HG03565 (cell line): ENCODE data around the gene USP13.

Experiments
- ATAC-seq: cut with Tn5 transposase; IDR thresholded peaks from one replicate; pipeline ENCODE4 v1.9.1; 2021; ENCODE audit warnings: mild to moderate bottlenecking, moderate library complexity; ENCODE audit not compliant: unreplicated experiment

The USP13 gene

GRCh38 chr3:179732661-179733348 lies 80.0 kb downstream of the USP13 start:
- no peak for ATAC-seq

- ATAC-seq = no peak
Observed at GRCh38 chr3:179733797-179734196, 81.0 kb downstream of the USP13 start.

DNA sequence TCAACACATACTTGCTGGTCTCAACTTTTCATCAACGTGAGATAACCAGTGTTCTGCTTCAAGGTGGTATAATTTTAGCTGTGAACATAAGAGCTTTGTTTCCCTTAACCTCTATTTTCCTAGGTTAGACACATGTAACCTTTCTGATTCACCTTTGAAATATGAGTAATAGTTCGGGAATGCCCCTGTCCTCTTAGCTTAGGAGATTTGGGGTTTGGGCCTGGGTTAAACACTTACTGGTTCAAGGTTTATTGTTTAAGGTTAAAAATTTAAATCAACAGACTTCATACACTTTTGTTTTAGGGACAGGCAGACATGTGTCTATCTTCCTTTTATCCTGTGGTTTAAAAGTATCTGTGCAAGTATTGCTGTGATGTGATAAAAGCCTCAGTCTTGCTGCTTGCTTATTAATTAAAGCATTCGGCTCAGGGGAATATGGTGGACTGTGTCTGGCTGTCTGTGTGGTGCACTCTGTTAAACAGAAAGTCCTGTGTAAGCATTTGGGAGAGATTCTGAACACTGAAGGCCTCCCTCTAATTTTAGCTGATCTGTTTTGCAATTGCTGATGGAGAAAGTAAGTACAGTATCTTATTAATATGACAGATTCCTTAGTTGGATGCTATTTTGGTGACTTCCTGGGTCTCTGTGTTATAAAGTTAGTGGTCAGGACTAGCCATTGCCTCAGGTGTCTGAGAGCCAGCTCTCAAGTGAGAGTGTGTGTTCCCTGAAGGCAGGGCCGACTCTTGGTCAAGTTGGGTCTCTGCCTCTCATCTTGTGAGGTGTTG lies 81.8 kb downstream of the USP13 start:
- no peak for ATAC-seq

- no peak for ATAC-seq
Observed at GRCh38 chr3:179735321-179735720, 82.5 kb downstream of the USP13 start.

- no peak for ATAC-seq
Observed at GRCh38 chr3:179738998-179739397, 86.2 kb downstream of the USP13 start.

- no peak for ATAC-seq
Observed at GRCh38 chr3:179739816-179740594, 87.2 kb downstream of the USP13 start.

DNA sequence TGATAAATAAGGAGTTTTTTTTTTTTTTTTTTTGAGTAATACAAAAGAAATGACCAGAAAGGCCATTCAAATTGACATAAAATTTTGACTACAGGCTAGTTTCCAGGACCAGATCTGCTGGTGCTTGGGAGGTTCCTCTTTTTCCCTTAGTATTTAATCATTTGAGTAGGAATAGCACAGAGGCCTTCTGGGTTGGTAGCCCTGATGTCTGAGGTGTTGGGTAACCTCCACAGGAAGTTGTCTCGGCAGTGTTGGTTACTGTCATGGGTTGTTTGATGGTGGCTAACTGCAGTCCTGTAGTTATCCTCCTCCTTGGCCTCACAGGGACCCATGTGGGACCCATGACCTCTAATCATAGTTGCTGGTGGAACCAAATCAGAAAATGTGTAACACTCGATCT lies 91.1 kb downstream of the USP13 start:
- ATAC-seq = no peak

- ATAC-seq = no peak
Observed at GRCh38 chr3:179744667-179745066, 91.8 kb downstream of the USP13 start.

GRCh38 chr3:179745079-179745478 lies 92.2 kb downstream of the USP13 start:
- ATAC-seq = no peak

- ATAC-seq = no peak
Observed at GRCh38 chr3:179745716-179746115, 92.9 kb downstream of the USP13 start.

DNA sequence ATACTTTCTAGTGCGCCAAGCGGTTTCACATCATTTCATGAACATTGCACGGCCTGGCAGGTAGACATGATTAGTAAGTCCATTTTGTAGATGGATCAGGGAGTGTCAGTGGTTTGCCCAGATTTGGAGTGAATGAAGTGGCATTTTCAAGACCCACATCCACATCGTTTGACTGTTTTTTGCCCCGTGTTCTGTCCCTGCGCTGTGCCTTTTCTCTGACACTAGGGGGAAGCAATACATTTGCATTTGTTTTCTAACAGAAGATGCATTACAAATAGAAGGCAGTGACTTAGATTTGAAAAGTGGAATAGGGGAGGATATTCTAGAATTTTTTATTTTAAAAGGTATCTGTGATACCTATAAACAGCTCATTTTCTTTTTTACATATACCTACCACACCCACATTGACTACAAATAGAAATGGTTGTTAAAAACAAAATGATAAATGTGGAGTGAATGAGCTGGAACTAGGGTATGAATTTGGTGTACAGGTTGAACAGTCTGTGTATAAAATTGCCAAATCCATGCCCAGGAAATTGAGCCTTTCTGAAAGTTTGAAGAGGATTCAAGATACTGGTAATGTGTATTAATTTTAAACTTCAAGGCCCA lies 98.0 kb downstream of the USP13 start:
- ATAC-seq = no peak

- ATAC-seq = no peak
Observed at GRCh38 chr3:179760944-179761343, 108.1 kb downstream of the USP13 start.

GRCh38 chr3:179765396-179765795 lies 112.6 kb downstream of the USP13 start:
- no peak for ATAC-seq

DNA sequence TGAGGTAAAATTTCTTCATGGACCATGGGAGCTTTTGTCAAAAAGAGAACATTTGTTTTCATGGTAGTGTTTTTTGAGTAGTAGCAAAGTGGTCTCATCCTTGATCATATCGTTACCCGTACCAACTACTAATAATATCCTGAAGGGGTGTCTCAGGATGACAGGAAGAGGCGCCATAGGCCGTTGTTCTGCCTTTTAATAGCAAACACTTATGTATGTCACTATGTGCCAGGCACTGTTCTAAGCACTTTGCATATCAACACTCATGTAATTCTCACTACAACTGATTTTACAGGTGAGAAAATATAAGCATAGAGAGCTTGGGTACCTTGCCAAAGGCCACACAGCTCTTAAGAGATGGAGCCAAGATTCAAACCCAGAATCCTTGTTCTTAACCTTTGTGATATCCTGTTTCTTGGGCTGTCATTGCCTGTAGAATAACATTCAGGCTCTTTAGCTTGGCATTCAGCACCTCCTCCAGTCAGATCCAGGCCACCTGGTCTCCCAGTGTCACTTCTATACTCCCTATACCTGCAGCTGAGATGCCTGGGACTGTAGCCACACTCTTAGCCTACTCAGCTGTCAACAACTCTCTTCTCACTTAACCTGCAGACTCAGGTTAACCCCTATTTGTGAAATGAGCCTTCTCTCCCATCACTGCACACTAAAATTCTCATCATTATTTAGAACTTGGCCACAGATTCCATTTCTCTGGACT lies 113.7 kb downstream of the USP13 start:
- ATAC-seq = no peak

DNA sequence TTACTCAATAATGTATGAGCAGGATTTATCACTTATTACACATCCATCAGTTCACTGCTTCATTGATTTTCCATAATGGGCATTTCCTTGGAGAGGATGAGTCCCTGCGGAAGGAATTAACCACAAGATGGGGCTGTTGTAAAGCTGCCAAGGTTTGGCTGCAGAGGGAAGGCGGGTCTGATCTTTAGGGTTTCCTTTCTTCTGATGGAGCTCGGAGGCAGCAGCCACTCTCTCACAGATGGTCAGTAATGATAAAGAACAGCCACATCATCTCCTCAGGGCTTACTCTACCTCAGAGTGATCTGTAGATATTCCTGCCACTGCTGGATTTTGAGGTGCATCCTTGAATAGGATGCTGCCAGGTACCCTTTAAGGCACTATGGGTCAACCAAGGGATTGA lies 115.2 kb downstream of the USP13 start:
- ATAC-seq = no peak

GRCh38 chr3:179769411-179770247 lies 116.8 kb downstream of the USP13 start:
- no peak for ATAC-seq

GRCh38 chr3:179771797-179772196 lies 119.0 kb downstream of the USP13 start:
- no peak for ATAC-seq

DNA sequence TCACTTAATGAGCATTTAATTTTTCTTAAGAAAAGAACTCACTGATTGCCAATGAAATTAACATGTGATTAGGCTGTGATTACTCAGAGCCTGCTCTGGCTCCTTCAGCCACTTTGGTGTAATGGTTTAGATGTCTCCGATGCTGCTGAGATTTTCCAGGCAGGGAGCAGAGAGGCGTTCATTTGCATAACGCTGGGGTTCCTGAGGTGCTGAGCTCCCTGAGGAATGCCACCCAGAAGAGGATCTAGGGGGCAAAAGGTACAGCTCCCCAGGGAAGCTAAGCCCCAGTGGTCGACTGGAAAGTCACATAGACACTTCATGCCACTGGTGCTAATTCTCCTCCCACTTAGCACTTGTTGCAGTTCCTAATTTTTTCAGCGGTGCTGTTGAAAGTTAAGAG lies 119.5 kb downstream of the USP13 start:
- no peak for ATAC-seq

GRCh38 chr3:179775416-179776122 lies 122.7 kb downstream of the USP13 start:
- no peak for ATAC-seq
